ENCODE results near the gene GABBR1. TPM values are rescaled to one million over a fixed set of nuclear protein-coding genes. Genes with fewer than 3 reads are reported as not detected.

Gene GABBR1
- total RNA-seq, 1 donor from 2014 or later: 120 TPM

GRCh38 chr6:29593199-29593855, 39.7 kb downstream of the GABBR1 start:
- H3K4me1 Mint-ChIP-seq (ENCODE audit: low read depth): no peaks in the 10 kb centered on the region
- H3K4me3 Mint-ChIP-seq (ENCODE audit: low read depth): no peak overlapping the region
- no peak for TF ChIP-seq CTCF (IDR thresholded peaks at IDR 0.05; ENCODE audit: unreplicated experiment)
- H3K27me3 Mint-ChIP-seq: peaks cover 12% of the 10 kb centered on the region
- H3K27ac Mint-ChIP-seq: no peak overlapping the region
- no peak for DNase-seq (ENCODE audit: low spot score, unreplicated experiment)
- H3K36me3 Mint-ChIP-seq (ENCODE audit: insufficient read depth): no peaks in the 10 kb centered on the region
- no peaks in the 10 kb centered on the region for H3K9me3 Mint-ChIP-seq (ENCODE audit: low read depth)

DNA sequence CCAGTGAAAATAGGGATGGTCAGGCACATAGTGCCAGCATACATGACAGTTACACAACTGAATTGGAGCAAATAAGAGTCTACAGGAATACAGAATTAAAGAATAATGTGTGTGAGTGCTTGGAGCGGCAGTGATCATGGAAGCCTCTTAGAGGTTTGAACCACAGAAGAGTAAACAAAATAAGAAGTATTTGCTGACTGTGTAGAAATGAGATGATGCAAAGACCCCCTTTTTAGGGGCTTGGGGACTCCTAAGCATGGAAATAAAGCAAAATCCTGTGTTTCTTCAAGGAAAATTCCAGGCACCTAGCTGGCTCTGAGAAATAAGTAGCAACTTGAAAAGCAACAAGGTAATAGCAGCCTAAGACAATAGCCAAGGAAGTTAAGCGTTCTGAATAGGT, 41.3 kb downstream of the GABBR1 start:
- no peak for DNase-seq (ENCODE audit: low spot score, unreplicated experiment)
- H3K9me3 Mint-ChIP-seq (ENCODE audit: low read depth): no peaks in the 10 kb centered on the region
- TF ChIP-seq CTCF (IDR thresholded peaks at IDR 0.05; ENCODE audit: unreplicated experiment): no peak
- no peak overlapping the region for H3K4me3 Mint-ChIP-seq (ENCODE audit: low read depth)
- H3K4me1 Mint-ChIP-seq (ENCODE audit: low read depth): no peaks in the 10 kb centered on the region
- peaks cover 15% of the 10 kb centered on the region for H3K27me3 Mint-ChIP-seq
- H3K27ac Mint-ChIP-seq: no peak overlapping the region
- no peaks in the 10 kb centered on the region for H3K36me3 Mint-ChIP-seq (ENCODE audit: insufficient read depth)

- Mint-ChIP-seq H3K36me3 (ENCODE audit: insufficient read depth) (no peaks in the 10 kb centered on the region), H3K27me3 (peaks cover 19% of the 10 kb centered on the region), H3K4me3 (ENCODE audit: low read depth) (no peak overlapping the region), H3K4me1 (ENCODE audit: low read depth) (no peaks in the 10 kb centered on the region), H3K27ac (no peak overlapping the region), H3K9me3 (ENCODE audit: low read depth) (no peaks in the 10 kb centered on the region)
- no peak for TF ChIP-seq CTCF (IDR thresholded peaks at IDR 0.05; ENCODE audit: unreplicated experiment)
- no peak for DNase-seq (ENCODE audit: low spot score, unreplicated experiment)
These were observed 42.7 kb downstream of the GABBR1 start for GRCh38 chr6:29590218-29590808.

DNA sequence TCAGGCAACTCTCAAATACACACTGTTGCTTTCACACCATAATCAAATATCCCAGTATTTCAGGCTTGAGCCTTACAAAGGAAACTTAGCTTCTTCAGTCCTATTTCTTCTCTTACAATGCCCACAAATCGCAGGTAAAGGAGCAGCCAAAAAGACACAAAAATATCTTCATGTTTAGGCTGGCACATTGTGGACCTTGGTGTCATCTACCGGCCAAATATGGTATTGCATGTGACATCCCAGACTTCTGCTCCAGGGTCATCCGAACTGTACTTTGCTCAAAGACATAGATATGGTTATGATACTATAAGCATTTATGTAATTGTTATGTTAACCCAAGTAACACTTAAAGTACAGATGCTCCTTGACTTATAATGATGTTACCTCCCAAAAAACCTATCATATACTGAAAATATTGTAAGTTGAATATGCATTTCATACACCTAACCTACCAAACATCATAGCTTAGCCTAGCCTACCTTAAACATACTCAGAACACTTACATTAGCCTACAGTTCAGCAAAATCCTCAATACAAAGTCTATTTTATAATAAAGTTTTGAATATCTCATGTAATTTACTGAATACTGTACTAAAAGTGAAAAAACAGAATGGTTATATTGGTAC, 43.4 kb downstream of the GABBR1 start:
- Mint-ChIP-seq H3K4me3 (ENCODE audit: low read depth) (no peak overlapping the region), H3K4me1 (ENCODE audit: low read depth) (no peaks in the 10 kb centered on the region), H3K9me3 (ENCODE audit: low read depth) (no peaks in the 10 kb centered on the region), H3K27me3 (peaks cover 22% of the 10 kb centered on the region), H3K36me3 (ENCODE audit: insufficient read depth) (no peaks in the 10 kb centered on the region), H3K27ac (no peak overlapping the region)
- TF ChIP-seq CTCF (IDR thresholded peaks at IDR 0.05; ENCODE audit: unreplicated experiment): peak; percentile 90
- peak; percentile 27 for DNase-seq (ENCODE audit: low spot score, unreplicated experiment)

- H3K36me3 Mint-ChIP-seq (ENCODE audit: insufficient read depth): no peaks in the 10 kb centered on the region
- H3K4me1 Mint-ChIP-seq (ENCODE audit: low read depth): no peaks in the 10 kb centered on the region
- no peak within 1 kb of the TSS for H3K27ac Mint-ChIP-seq
- no peaks in the 10 kb centered on the region for H3K9me3 Mint-ChIP-seq (ENCODE audit: low read depth)
- DNase-seq (ENCODE audit: low spot score, unreplicated experiment): no peak
- no peak for TF ChIP-seq CTCF (IDR thresholded peaks at IDR 0.05; ENCODE audit: unreplicated experiment)
- peaks cover 21% of the 10 kb centered on the region for H3K27me3 Mint-ChIP-seq
- H3K4me3 Mint-ChIP-seq (ENCODE audit: low read depth): no peak within 1 kb of the TSS
These were observed 48.2 kb downstream of the GABBR1 start, which contains the start of gene OR2H2 for GRCh38 chr6:29584821-29585220. Gene OR2H2, plus strand, starts transcription at chr6:29585121. Its CDS starts 2,824 bp downstream, at chr6:29587945.
